Measurements from ENCODE around the gene PGAP2.
"Not testable (repeated sequence)": the region's sequence is repeated elsewhere in the genome, so short reads cannot be mapped to it uniquely, and the experiment has no call there.

PGAP2 gene

DNA sequence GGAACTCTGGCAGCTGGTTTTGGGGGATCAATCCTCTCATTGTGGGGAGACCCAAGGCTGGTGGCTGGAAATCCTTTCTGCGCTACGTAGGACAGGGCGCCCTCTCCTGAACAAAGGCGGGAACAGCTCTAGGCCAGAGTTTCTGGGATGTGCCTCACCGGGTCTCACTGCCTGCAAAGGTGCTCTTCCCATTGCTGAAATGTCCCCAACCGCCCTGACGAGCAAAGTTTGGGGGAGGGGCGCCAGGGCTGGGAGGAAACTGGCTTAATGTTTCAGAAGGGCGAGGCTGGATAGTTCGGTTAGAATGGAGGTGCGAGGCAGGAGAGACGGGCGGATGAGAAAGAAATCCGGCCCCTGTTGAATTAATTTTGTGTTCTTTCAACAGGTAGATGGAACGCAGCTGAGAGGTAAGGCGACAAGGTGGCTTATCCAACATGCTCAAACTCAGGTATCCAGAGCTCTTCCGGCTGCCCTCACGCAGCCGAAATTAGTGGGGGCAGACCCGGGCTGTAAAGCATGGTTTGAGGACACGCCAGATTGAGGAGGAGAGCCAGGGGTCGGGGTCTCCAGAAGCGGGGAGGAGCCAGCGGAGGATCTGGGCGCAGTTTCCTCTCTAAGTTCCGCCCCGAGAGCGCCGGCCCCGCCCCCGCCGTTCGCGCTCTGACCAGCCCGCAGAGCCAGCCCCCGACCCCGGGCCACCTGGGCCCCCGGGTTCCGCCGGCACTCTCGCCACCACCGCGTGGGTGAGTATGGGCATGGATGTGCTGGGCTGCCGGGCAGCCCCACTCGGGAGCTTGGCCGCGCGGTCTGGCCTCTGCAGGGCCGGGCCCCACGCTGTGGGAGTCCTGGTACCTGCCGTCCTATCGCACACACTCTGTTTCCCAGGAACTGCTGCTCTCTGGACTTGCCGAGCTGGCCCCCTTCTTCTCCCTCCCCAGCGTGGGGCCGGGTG lies at the start of gene PGAP2:
Gene PGAP2, plus strand, starts transcription at position 652 of the 952 bp plus-strand sequence. CDS start 2,700 bp downstream, outside the sequence.
- DNase-seq = peak; percentile 64

DNA sequence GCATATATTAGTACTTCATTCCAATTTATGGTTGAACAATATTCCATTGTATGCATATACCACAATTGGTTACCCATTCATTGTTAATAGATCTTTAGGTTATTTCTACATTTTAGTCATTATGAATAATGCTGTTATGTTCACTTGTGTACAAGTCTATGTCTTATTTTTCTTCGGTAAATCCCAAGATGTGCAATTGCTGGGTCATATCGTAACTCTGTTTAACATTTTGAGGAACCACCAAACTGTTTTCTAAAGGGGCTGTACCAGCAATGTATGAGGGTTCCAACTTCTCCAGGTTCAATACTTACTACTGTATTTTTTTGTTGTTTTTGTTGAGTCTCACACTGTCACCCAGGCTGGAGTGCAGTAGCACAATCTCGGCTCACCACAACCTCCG lies 44.1 kb upstream of the PGAP2 start:
- DNase-seq = peak; percentile 78

GRCh38 chr11:3766836-3767235 lies 41.5 kb upstream of the PGAP2 start:
- peak; percentile 64 for DNase-seq

- DNase-seq = peak; percentile 63
Observed at GRCh38 chr11:3767536-3767935, 40.8 kb upstream of the PGAP2 start.

DNA sequence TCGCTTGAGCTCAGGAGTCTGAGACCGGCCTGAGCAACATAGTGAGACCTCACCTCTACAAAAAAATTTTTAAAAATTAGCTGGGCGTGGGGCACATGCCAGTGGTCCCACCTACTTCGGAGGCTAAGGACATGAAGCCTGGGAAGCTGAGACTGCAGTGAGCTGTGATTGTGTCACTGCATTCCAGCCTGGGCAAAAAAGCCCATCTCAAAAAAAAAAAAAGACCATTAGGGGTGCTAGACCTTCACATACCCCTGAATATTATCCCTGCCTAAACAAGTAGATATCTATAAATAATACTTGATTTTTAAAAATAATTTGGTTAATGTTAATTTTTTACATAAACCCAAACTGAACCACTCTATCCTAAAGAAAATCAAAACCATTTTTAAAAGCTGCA lies 35.2 kb upstream of the PGAP2 start:
- DNase-seq = no peak

DNA sequence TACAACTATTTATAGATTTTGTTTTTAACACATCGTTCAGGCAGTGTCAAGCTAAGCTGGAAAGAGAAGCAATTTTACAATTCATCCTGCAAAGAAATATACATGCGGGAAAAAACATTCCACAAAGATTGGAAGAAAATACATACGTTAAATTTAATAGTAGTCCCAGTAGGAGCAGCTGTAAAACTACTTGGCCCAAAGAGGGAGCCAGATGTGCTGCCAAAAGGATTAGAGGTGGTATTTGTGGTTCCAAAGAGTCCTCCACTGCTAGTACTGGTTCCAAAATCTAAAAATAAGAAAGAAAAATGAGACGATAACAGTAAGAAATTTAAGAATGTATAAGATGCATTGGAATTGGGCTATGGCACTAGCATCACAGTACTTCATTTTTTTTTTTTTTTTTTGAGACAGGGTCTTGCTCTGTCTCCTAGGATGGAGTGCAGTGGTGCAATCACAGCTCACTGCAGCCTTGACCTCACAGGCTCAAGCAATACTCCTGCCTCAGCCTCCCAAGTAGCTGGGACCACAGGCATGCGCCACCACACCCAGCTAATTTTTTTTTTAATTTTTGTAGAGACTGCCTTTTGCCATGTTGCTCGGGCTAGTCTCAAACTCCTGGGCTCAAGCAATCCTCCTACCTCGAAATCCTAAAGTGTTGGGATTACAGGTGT lies 32.5 kb upstream of the PGAP2 start:
- no peak for DNase-seq

DNA sequence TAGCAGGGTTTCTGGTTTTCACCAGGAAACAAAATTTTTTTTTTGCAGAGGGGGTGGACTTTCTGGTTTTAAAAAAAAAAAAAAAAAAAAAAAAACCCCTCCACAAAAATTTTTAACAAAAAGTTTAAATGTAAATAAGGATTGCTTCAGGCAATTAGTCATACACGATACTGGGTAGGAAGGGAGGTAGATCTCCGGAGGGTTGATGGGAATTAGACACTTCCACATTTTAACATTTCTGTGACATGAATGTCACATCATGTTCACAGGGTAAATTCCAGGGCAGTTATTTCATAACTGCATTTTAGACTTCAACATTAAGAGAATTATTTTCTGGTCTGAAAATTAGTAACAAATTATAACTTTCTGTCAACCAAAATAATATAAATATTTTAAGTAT lies 26.9 kb upstream of the PGAP2 start:
- DNase-seq = peak; percentile 96

DNA sequence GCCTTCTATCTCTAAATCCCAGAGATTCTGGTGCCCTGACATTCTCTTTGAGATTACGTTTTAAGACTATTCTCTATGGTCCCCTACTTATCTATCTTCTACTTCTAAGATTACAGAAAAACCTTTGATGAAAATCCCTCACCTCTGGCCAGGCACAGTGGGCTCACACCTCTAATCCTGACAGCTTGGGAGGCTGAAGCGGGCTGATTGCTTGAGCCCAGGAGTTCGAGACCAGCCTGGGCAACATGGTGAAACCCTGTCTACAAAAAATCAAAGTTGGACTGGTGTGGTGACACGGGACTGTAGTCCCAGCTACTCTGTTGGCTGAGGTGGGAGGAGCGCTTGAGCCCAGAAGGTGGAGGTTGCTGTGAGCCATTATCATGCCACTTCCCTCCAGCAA lies 25.4 kb upstream of the PGAP2 start:
- no peak for DNase-seq

GRCh38 chr11:3783611-3784010 lies 24.7 kb upstream of the PGAP2 start:
- DNase-seq = peak; percentile 77

DNA sequence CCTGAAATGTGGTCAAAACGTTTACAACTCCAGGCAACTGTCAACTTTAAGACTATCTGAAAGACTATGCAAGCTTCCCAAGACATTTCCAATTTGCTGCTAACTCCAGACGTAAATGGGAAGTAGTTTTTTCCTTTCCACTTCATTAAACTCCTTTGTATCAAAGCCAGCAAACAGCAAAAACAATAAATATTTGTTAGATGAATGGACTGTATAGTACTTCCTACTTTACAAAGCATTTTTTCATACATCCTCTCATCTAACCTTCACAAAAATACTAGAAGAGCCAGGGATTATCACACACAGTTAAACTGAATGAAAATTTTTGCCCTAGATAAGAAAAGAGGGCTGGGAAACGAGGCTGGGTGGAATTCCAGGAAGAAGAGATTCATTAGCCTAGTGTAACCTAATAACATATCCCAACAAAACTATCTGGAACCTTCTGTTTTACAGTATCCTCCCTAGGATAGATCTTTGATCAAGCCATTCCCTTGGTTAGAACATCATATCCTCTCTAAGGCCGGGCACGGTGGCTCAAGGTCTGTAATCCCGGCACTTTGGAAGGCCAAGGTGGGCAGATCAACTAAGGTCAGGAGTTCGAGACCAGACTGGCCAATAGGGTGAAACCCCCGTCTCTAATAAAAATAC lies 21.5 kb upstream of the PGAP2 start:
- DNase-seq = no peak

- DNase-seq = not testable (repeated sequence)
Observed at GRCh38 chr11:3794387-3794786, 14.0 kb upstream of the PGAP2 start.

DNA sequence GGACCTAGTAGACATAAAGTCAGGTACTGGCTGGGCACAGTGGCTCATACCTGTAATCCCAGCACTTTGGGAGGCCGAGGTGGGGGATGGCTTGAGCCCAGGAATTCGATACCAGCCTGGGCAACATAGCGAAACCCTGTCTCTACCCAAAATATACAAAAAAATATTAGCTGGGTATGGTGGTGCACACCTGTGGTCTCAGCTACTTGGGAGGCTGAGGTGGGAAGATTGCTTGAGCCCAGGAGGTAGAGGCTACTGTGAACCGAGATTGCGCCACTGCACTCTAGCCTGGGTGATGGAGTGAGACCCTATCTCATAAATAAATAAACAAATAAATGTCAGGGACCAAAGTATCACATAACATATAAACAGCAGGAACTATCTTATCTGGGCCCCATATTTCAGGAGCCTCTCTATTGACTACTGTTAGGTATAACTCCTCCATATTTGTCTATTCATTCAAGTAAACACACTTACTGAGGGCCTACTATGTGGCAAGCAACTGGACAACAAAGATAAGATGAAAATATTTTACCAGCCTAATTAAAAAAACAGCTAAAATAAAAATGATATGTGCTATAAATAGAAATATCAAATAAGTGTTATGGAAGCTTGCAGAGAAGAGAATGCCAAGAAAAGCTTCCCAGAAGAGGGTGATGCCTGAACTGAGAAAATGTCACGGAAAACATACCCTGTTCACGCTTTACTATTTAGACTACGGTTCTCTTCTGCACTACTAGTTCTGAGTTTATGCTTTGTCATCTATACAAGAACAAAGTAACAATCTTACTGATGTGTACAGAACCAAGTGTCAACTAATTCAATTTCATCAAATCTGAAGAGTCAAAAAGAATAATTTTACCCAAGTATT lies 13.0 kb upstream of the PGAP2 start:
- DNase-seq = no peak

- no peak for DNase-seq
Observed at GRCh38 chr11:3796002-3796311, 12.4 kb upstream of the PGAP2 start.

- no peak for DNase-seq
Observed at GRCh38 chr11:3796346-3796745, 12.0 kb upstream of the PGAP2 start.

GRCh38 chr11:3796801-3797328 lies 11.5 kb upstream of the PGAP2 start:
- peak; percentile 42 for DNase-seq

DNA sequence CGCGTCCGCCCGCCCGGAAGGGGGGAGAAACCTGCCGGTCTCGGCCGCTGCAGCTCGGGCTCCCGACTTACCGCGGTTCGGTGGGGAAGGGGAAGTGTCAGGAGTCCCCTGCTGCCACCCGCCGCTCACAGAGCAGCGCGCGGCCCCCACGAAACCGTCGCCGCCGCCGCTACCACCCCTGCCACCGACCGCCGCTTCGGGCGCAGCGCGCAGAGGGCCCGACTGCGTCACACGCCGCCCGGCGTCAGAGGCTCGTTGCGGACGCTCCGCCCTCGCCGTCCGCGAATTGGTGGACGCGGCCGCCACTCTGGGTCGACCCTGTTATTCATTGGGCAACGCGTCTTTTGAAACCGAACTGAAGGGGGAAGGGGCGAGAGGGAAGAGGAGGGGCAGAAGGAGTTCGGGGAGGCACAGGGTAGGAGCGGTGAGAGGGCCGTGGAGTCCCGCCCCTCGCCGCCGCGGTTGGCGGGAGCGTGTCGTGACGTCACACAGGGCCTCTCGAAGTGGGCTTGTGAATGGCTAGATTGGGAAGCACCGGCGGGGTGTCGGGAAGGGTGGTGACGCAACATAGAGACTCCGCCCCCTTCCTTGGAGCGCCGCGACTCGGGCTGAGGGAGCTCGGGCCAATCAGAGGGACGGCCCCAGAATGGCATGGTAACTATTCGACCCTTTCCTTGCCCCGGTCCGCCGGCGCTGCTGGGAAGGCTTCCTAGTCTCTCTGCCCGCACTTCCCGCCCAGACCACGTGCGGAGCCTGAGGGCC lies 10.8 kb upstream of the PGAP2 start, which contains the start of gene NUP98:
Gene NUP98, minus strand, starts transcription at position 226 of the 762 bp plus-strand sequence. CDS start 15,437 bp downstream, outside the sequence.
- DNase-seq = peak; percentile 100

DNA sequence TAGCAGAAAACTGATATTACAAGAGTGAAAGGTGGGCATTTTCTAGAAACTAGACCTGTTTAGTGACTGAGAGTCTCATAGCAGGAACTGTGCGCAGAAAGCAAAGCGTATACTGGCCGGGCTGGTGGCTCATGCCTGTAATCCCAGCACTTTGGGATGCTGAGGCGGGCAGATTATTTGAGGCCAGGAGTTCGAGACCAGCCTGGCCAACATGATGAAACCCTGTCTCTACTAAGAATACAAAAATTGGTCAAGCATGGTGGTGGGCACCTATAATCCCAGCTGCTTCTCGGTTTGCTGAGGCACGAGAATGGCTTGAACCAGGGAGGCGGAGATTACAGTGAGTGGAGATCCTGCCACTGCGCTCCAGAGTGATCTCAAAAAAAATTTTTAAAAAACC lies 9.2 kb upstream of the PGAP2 start:
- no peak for DNase-seq

- no peak for DNase-seq
Observed at GRCh38 chr11:3799873-3800272, 8.5 kb upstream of the PGAP2 start.

- no peak for DNase-seq
Observed at GRCh38 chr11:3802011-3802790, 6.2 kb upstream of the PGAP2 start.

DNA sequence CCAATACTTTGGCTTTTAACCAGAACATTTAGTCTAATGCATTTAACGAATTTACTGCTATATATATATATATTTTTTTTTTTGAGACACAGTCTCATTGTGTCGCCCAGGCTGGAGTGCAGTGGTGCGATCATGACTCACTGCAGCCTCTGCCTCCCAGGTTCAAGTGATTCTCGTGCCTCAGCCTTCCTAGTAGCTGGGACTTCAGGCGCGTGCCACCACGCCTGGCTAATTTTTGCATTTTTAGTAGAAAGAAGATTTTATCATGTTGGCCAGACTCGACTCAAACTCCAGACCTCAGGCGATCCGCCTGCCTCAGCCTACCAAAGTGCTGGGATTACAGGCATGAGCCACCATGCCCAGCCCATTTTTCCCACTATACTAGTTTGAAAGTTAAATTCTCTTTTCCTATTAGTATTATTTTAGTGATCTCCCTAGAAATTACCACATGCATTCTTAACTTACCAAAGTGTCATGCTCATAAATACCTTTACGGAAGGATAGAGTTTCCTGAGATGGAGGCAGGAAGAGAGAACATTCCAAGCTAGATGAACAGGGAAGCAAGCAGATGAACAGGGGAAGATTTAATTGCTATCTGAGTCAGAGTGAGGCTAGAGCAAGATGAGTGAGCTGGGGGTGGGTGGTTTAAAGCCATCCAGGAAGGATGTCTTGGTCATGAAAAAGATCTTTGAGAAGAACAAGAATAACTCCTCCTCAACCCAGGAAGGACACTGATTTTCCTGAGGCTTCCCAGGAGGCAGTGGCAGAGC lies 4.4 kb upstream of the PGAP2 start:
- no peak for DNase-seq

All from inflammatory macrophage treated with lipopolysaccharide for 4 hours (primary cell).